ENCODE data around the gene ARPC4.

ARPC4 gene

DNA sequence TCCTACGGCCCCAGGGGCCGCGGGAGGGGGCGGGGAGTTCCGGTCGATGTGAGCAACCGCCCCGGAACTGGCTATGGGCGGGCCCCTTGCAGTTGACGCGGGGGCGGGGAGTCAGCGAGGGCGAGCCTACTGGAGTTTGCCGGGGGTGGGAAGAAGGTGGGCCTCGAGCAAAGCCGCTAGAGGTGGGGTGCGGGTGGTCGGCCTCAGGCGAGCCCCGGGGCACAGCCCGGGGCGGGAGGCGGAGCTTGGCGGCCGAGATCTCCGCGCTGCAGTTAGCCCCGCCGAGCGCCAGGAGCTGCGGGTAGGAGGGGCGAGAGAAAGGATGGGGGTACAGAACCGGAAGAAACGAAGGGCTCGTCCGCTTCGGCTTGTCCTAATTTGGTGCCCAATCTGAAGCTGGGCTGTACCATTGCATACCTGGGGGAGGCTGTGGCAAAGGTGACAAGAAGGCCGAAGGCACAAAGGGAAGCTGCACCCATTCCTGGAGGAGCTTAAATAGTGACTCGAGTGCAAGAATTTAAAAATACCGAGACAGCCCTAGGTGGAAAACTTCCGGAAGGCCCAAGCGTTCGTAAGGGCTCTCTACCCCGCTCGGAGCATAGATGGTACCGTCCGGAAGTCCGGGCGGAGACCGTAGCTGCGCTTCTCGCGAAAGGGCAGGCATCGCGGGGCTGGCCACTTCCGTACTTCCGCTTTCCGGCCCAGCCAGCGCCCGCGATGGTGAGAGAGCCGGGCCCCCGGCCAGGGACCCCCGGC is at the start of gene ARPC4, which contains the start of gene TADA3:
Gene ARPC4 (plus strand): TSS at position 678 of the 756 bp plus-strand sequence. CDS start 40 bp downstream, at position 718.
Gene TADA3 (minus strand): TSS at position 69 of the 756 bp plus-strand sequence. CDS start 1,007 bp downstream, outside the sequence.
- peaks cover 43% of the 10 kb centered on the region for H3K36me3 ChIP-seq (ENCODE audit: control insufficient read depth, insufficient read depth, low read length)

DNA sequence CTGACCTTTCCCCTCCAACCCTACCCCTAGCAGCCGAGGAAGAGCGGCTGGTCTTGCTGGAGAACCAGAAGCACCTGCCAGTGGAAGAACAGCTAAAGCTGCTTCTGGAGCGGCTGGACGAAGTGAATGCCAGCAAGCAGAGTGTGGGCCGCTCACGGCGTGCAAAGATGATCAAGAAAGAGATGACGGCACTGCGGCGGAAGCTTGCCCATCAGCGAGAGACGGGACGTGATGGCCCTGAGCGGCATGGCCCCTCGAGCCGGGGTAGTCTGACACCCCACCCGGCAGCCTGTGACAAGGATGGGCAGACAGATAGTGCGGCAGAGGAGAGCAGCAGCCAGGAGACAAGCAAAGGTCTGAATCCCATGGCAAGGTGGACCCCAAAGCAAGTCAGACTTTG is 49.3 kb upstream of the ARPC4 start:
- no peak overlapping the region for H3K27ac ChIP-seq (ENCODE audit: low read depth, low read length)
- H3K9ac ChIP-seq (ENCODE audit: low read length), result no peak overlapping the region
- H3K27me3 ChIP-seq (ENCODE audit: control insufficient read depth, insufficient read depth, low read length), result no peaks in the 10 kb centered on the region
- H3K4me1 ChIP-seq (ENCODE audit: control insufficient read depth, insufficient read depth, low read length), result no peaks in the 10 kb centered on the region
- peaks cover 100% of the 10 kb centered on the region for H3K36me3 ChIP-seq (ENCODE audit: control insufficient read depth, insufficient read depth, low read length)
- H3K4me3 ChIP-seq (ENCODE audit: low read depth, low read length), result no peak overlapping the region
- no peaks in the 10 kb centered on the region for H3K9me3 ChIP-seq (ENCODE audit: control insufficient read depth, insufficient read depth, low read depth, low read length)

More for the DNA sequence above, at the start of gene ARPC4, which contains the start of gene TADA3:
- peak within 1 kb of the TSS; percentile 99 for H3K4me3 ChIP-seq (ENCODE audit: low read depth, low read length)
- no peaks in the 10 kb centered on the region for H3K27me3 ChIP-seq (ENCODE audit: control insufficient read depth, insufficient read depth, low read length)
- no peaks in the 10 kb centered on the region for H3K9me3 ChIP-seq (ENCODE audit: control insufficient read depth, insufficient read depth, low read depth, low read length)
- peak within 1 kb of the TSS; percentile 100 for H3K27ac ChIP-seq (ENCODE audit: low read depth, low read length)
- H3K9ac ChIP-seq (ENCODE audit: low read length), result peak within 1 kb of the TSS; percentile 100
- peaks cover 8% of the 10 kb centered on the region; the same call in 1 of the 2 replicates for H3K4me1 ChIP-seq (ENCODE audit: control insufficient read depth, insufficient read depth, low read length)

DNA sequence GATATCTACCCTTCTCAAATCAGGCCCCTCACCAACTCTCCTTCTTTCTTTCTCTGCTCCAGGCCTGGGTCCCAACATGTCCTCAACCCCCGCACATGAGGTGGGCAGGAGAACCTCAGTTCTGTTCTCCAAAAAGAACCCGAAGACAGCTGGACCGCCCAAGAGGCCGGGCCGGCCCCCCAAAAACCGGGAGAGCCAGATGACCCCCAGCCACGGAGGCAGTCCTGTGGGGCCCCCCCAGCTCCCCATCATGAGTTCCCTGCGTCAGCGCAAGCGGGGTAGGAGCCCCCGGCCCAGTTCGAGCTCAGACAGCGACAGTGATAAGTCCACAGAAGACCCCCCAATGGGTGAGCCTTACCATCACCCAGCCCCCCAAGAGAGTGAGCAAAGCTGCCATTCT is 48.7 kb upstream of the ARPC4 start:
- Histone ChIP-seq H3K4me1 (ENCODE audit: control insufficient read depth, insufficient read depth, low read length) (no peaks in the 10 kb centered on the region), H3K27ac (ENCODE audit: low read depth, low read length) (no peak overlapping the region), H3K9ac (ENCODE audit: low read length) (no peak overlapping the region), H3K27me3 (ENCODE audit: control insufficient read depth, insufficient read depth, low read length) (no peaks in the 10 kb centered on the region), H3K36me3 (ENCODE audit: control insufficient read depth, insufficient read depth, low read length) (peaks cover 95% of the 10 kb centered on the region), H3K4me3 (ENCODE audit: low read depth, low read length) (no peak overlapping the region), H3K9me3 (ENCODE audit: control insufficient read depth, insufficient read depth, low read depth, low read length) (no peaks in the 10 kb centered on the region)

DNA sequence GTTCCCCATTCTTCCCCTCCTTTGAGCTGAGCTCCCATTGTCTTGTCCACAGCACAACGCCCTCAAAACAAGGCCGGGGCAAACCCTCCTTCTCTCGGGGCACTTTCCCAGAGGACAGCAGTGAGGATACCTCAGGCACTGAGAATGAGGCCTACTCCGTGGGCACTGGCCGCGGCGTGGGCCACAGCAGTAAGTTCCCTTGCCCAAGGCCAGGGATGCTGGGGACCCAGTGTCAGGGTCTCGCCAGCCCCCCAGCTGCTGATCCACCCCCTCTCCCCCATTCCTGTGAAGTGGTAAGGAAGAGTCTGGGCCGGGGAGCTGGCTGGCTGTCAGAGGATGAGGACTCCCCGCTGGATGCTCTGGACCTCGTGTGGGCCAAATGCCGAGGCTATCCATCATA is 47.4 kb upstream of the ARPC4 start:
- Histone ChIP-seq H3K9me3 (ENCODE audit: control insufficient read depth, insufficient read depth, low read depth, low read length) (no peaks in the 10 kb centered on the region), H3K9ac (ENCODE audit: low read length) (no peak overlapping the region), H3K36me3 (ENCODE audit: control insufficient read depth, insufficient read depth, low read length) (peaks cover 81% of the 10 kb centered on the region), H3K4me3 (ENCODE audit: low read depth, low read length) (no peak overlapping the region), H3K27me3 (ENCODE audit: control insufficient read depth, insufficient read depth, low read length) (no peaks in the 10 kb centered on the region), H3K4me1 (ENCODE audit: control insufficient read depth, insufficient read depth, low read length) (0 out of 2 replicates have a peak, but pooled peaks cover 3% of the 10 kb centered on the region), H3K27ac (ENCODE audit: low read depth, low read length) (no peak overlapping the region)

DNA sequence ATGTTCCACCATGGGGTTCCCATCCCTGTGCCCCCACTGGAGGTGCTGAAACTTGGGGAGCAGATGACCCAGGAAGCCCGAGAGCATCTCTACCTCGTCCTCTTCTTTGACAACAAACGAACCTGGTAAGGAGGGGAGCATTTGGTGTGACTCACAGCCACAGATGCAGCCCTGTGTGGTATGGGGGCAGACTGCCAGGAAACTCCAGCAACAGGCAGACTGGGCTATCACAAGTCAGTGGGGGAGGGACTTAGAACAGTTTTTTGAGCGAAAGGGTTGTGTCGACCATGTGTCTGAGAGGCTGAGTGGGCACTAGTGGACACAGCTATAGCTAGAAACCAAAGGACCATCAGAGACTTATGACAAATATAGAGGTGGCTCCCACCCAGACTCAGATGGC is 46.6 kb upstream of the ARPC4 start:
- Histone ChIP-seq H3K27me3 (ENCODE audit: control insufficient read depth, insufficient read depth, low read length) (no peaks in the 10 kb centered on the region), H3K36me3 (ENCODE audit: control insufficient read depth, insufficient read depth, low read length) (peaks cover 75% of the 10 kb centered on the region), H3K4me3 (ENCODE audit: low read depth, low read length) (no peak overlapping the region), H3K27ac (ENCODE audit: low read depth, low read length) (no peak overlapping the region), H3K9me3 (ENCODE audit: control insufficient read depth, insufficient read depth, low read depth, low read length) (no peaks in the 10 kb centered on the region), H3K4me1 (ENCODE audit: control insufficient read depth, insufficient read depth, low read length) (0 out of 2 replicates have a peak, but pooled peaks cover 7% of the 10 kb centered on the region), H3K9ac (ENCODE audit: low read length) (no peak overlapping the region)

DNA sequence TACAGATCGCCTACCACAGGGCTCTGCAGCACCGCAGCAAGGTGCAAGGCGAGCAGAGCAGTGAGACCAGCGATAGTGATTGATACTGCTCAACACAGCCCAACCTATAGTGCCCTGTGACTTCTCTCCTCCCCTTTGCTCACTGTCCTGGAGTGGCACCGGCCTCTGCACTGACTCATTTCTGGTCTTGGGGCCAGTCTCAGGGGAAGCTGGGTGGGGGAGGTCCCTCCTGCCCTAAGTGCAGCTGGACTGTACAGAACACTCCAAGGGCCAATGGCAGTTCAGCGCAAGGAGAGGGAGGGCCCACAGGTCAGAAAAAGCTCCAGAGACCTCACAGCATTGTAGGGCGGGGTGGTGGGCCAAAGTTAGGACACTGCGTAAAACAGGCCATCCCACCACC is 45.6 kb upstream of the ARPC4 start:
- Histone ChIP-seq H3K9me3 (ENCODE audit: control insufficient read depth, insufficient read depth, low read depth, low read length) (no peaks in the 10 kb centered on the region), H3K27ac (ENCODE audit: low read depth, low read length) (no peak overlapping the region), H3K36me3 (ENCODE audit: control insufficient read depth, insufficient read depth, low read length) (peaks cover 75% of the 10 kb centered on the region), H3K4me1 (ENCODE audit: control insufficient read depth, insufficient read depth, low read length) (0 out of 2 replicates have a peak, but pooled peaks cover 7% of the 10 kb centered on the region), H3K9ac (ENCODE audit: low read length) (no peak overlapping the region), H3K4me3 (ENCODE audit: low read depth, low read length) (no peak overlapping the region), H3K27me3 (ENCODE audit: control insufficient read depth, insufficient read depth, low read length) (no peaks in the 10 kb centered on the region)

DNA sequence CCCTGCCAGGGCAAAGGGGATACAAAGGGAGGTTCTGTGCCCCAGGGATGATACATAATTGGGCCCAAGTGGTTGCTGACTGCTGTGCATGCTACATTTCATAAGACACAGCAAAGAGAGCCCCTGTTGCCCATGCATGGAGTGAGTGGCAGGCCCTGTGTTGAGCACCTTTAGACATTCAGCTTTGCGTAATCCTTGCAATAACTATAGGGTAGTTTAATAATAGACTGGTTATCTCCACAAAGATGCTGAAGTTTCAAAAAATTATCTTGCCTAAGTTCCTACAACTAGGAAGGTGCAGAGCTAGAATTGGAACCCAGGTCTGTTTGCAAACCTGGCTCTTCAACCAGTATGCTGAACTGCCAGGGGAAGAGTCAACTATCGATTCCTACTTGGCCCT is 44.9 kb upstream of the ARPC4 start:
- Histone ChIP-seq H3K9ac (ENCODE audit: low read length) (no peak overlapping the region), H3K9me3 (ENCODE audit: control insufficient read depth, insufficient read depth, low read depth, low read length) (no peaks in the 10 kb centered on the region), H3K27me3 (ENCODE audit: control insufficient read depth, insufficient read depth, low read length) (no peaks in the 10 kb centered on the region), H3K4me3 (ENCODE audit: low read depth, low read length) (no peak overlapping the region), H3K4me1 (ENCODE audit: control insufficient read depth, insufficient read depth, low read length) (0 out of 2 replicates have a peak, but pooled peaks cover 7% of the 10 kb centered on the region), H3K36me3 (ENCODE audit: control insufficient read depth, insufficient read depth, low read length) (peaks cover 75% of the 10 kb centered on the region), H3K27ac (ENCODE audit: low read depth, low read length) (no peak overlapping the region)

DNA sequence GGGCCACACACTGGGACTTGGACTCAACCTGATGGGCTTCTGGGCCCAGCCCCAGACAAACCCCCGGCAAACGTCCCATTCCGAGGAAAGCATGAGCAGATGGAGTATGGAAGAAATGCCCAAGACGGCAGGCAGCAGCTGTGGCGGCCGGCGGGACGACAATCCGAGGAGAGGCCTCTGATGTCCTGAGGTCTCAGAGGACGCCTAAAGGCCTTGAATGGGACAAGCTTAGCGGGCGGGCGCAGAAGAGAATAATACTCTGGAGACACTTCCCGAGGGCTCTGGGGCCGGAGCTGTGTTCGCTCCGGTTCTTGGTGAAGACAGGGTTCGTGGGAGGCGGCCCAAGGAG is 43.6 kb upstream of the ARPC4 start:
- Histone ChIP-seq H3K27me3 (ENCODE audit: control insufficient read depth, insufficient read depth, low read length) (no peaks in the 10 kb centered on the region), H3K9me3 (ENCODE audit: control insufficient read depth, insufficient read depth, low read depth, low read length) (no peaks in the 10 kb centered on the region), H3K36me3 (ENCODE audit: control insufficient read depth, insufficient read depth, low read length) (peaks cover 67% of the 10 kb centered on the region), H3K4me3 (ENCODE audit: low read depth, low read length) (peak overlapping the region; percentile 87), H3K9ac (ENCODE audit: low read length) (peak overlapping the region; percentile 76), H3K4me1 (ENCODE audit: control insufficient read depth, insufficient read depth, low read length) (0 out of 2 replicates have a peak, but pooled peaks cover 7% of the 10 kb centered on the region), H3K27ac (ENCODE audit: low read depth, low read length) (peak overlapping the region; percentile 81; the same call in 1 of the 2 replicates)

DNA sequence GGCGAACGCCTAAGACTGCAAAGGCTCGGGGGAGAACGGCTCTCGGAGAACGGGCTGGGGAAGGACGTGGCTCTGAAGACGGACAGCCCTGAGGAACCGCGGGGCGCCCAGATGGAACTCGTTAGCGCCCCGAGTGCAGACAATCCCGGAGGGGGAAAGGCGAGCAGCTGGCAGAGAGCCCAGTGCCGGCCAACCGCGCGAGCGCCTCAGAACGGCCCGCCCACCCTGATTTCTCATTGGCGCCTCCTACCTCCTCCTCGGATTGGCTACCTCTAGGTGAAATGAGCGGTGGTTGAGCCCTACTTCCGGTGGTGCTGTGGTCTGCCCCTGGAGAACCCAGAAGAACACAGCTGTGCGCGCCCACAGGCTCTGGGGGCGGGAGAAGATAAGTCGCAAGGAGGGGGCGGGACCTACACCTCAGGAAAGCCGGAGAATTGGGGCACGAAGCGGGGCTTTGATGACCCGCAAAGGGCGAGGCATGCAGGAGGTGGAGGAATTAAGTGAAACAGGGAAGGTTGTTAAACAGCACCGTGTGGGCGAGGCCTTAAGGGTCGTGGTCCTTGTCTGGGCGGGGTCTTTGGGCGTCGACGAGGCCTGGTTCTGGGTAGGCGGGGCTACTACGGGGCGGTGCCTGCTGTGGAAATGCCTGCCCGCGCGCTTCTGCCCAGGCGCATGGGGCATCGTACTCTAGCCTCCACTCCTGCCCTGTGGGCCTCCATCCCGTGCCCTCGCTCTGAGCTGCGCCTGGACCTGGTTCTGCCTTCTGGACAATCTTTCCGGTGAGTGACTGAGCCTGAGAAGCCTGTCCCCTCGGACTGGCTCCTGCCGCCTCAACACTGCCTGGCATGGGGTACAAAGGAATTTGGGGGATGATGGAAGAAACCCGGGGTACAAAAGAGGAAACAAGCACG is 43.0 kb upstream of the ARPC4 start, which contains the start of gene OGG1:
Gene OGG1 (plus strand): TSS at position 308 of the 911 bp plus-strand sequence. CDS start 335 bp downstream, at position 643.
- Histone ChIP-seq H3K4me3 (ENCODE audit: low read depth, low read length) (peak within 1 kb of the TSS; percentile 87), H3K27me3 (ENCODE audit: control insufficient read depth, insufficient read depth, low read length) (no peaks in the 10 kb centered on the region), H3K4me1 (ENCODE audit: control insufficient read depth, insufficient read depth, low read length) (0 out of 2 replicates have a peak, but pooled peaks cover 7% of the 10 kb centered on the region), H3K27ac (ENCODE audit: low read depth, low read length) (peak within 1 kb of the TSS; percentile 81), H3K9me3 (ENCODE audit: control insufficient read depth, insufficient read depth, low read depth, low read length) (no peaks in the 10 kb centered on the region), H3K9ac (ENCODE audit: low read length) (peak within 1 kb of the TSS; percentile 76), H3K36me3 (ENCODE audit: control insufficient read depth, insufficient read depth, low read length) (peaks cover 67% of the 10 kb centered on the region)

DNA sequence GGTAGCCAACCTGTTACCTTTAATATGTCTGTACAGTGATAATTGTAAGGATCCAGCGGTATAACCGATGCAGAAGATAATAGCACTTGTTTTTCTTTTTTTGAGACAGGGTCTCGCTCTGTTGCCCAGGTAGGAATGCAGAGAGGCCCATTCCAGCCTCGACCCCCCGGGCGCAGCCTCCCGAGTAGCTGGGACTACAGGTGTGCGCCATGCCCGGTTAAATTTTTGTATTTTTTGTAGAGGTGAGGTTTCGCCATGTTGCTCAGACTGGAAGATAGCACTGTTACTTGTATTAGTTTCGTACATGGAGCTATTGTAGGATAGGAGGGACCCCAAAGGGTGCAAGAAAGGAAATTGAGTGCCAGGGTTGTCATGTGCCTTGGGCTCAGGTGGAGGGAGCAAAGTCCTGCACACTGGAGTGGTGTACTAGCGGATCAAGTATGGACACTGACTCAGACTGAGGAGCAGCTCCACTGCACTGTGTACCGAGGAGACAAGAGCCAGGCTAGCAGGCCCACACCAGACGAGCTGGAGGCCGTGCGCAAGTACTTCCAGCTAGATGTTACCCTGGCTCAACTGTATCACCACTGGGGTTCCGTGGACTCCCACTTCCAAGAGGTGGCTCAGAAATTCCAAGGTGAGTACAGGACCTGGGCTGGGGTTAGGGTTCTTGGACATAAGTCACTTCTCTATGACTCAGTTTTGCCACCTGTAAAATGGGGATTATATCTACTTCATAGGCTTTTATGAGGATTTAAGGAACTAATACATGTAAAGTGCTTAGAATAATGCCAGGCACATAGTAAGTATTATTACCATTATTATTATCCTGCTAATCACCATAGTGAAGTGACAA is 42.1 kb upstream of the ARPC4 start:
- 0 out of 2 replicates have a peak, but pooled peaks cover 7% of the 10 kb centered on the region for H3K4me1 ChIP-seq (ENCODE audit: control insufficient read depth, insufficient read depth, low read length)
- peak overlapping the region; percentile 71 for H3K9ac ChIP-seq (ENCODE audit: low read length)
- peak overlapping the region; percentile 87 for H3K4me3 ChIP-seq (ENCODE audit: low read depth, low read length)
- no peaks in the 10 kb centered on the region for H3K27me3 ChIP-seq (ENCODE audit: control insufficient read depth, insufficient read depth, low read length)
- no peaks in the 10 kb centered on the region for H3K9me3 ChIP-seq (ENCODE audit: control insufficient read depth, insufficient read depth, low read depth, low read length)
- 0 out of 2 replicates have a peak overlapping the region, but pooled peaks have one; percentile 48 for H3K27ac ChIP-seq (ENCODE audit: low read depth, low read length)
- H3K36me3 ChIP-seq (ENCODE audit: control insufficient read depth, insufficient read depth, low read length), result peaks cover 63% of the 10 kb centered on the region
